ENCODE data around the gene XPO6.

XPO6 gene

DNA sequence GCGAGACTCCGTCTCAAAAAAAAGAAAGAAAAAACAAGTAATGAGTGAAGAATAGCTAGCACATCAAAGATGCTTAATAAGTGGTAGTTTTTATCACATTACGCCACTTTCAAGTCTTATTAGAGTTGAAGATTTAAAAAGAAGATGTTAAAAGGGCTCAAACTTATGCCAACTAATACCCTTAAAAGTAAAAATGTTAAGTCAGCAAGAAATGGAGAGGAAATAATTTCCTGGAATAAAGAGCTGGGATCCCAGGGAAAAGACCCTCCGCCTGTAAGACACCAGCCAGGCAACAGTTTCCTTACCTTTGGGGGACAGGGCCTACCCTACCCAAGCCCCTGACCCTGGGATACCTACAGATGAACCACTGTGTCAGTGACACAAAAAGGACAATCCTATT is 3.6 kb downstream of the XPO6 start:
- Histone ChIP-seq H3K9me3 (ENCODE audit: control insufficient read depth, low read depth, low read length) (no peaks in the 10 kb centered on the region), H3K36me3 (ENCODE audit: control insufficient read depth, low read depth, low read length) (peaks cover 42% of the 10 kb centered on the region), H3K9ac (ENCODE audit: low read length) (no peak overlapping the region), H3K27ac (ENCODE audit: low read length) (no peak overlapping the region), H3K4me1 (ENCODE audit: control insufficient read depth, low read depth, low read length) (peaks cover 10% of the 10 kb centered on the region), H3K27me3 (ENCODE audit: control insufficient read depth, insufficient read depth, low read length) (no peaks in the 10 kb centered on the region), H3K4me3 (ENCODE audit: low read length) (no peak overlapping the region)

GRCh38 chr16:28207399-28207798 is 4.4 kb downstream of the XPO6 start:
- Histone ChIP-seq H3K27ac (ENCODE audit: low read length) (no peak overlapping the region), H3K4me1 (ENCODE audit: control insufficient read depth, low read depth, low read length) (peaks cover 9% of the 10 kb centered on the region), H3K36me3 (ENCODE audit: control insufficient read depth, low read depth, low read length) (peaks cover 42% of the 10 kb centered on the region), H3K27me3 (ENCODE audit: control insufficient read depth, insufficient read depth, low read length) (no peaks in the 10 kb centered on the region), H3K9ac (ENCODE audit: low read length) (no peak overlapping the region), H3K9me3 (ENCODE audit: control insufficient read depth, low read depth, low read length) (no peaks in the 10 kb centered on the region), H3K4me3 (ENCODE audit: low read length) (no peak overlapping the region)

DNA sequence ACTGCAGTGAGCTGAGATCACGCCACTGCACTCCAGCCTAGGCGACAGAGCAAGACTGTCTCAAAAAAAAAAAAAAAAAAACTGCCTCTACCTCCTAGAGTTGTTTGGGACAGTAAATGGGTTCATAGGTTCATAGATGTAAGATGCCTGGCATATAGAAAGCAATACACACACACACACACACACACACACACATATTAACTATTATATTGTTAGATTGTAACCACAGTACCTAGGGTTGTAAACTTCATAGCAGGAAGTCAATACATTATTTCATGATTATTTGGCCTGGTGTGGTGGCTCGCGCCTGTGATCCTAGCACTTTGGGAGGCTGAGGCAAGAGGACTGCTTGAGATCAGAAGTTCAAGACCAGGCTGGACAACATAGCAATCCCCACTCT is 5.8 kb downstream of the XPO6 start:
- H3K4me1 ChIP-seq (ENCODE audit: control insufficient read depth, low read depth, low read length), result peaks cover 5% of the 10 kb centered on the region
- no peaks in the 10 kb centered on the region for H3K27me3 ChIP-seq (ENCODE audit: control insufficient read depth, insufficient read depth, low read length)
- H3K9ac ChIP-seq (ENCODE audit: low read length), result no peak overlapping the region
- no peaks in the 10 kb centered on the region for H3K9me3 ChIP-seq (ENCODE audit: control insufficient read depth, low read depth, low read length)
- H3K4me3 ChIP-seq (ENCODE audit: low read length), result no peak overlapping the region
- peaks cover 48% of the 10 kb centered on the region for H3K36me3 ChIP-seq (ENCODE audit: control insufficient read depth, low read depth, low read length)
- no peak overlapping the region for H3K27ac ChIP-seq (ENCODE audit: low read length)

- H3K4me1 ChIP-seq (ENCODE audit: control insufficient read depth, low read depth, low read length), result peaks cover 3% of the 10 kb centered on the region
These were observed 6.5 kb downstream of the XPO6 start for GRCh38 chr16:28205117-28205899.

GRCh38 chr16:28204622-28205021 is 7.1 kb downstream of the XPO6 start:
- Histone ChIP-seq H3K4me3 (ENCODE audit: low read length) (no peak overlapping the region), H3K9ac (ENCODE audit: low read length) (no peak overlapping the region), H3K27me3 (ENCODE audit: control insufficient read depth, insufficient read depth, low read length) (no peaks in the 10 kb centered on the region), H3K36me3 (ENCODE audit: control insufficient read depth, low read depth, low read length) (peaks cover 48% of the 10 kb centered on the region), H3K27ac (ENCODE audit: low read length) (no peak overlapping the region), H3K4me1 (ENCODE audit: control insufficient read depth, low read depth, low read length) (no peaks in the 10 kb centered on the region), H3K9me3 (ENCODE audit: control insufficient read depth, low read depth, low read length) (no peaks in the 10 kb centered on the region)

More at GRCh38 chr16:28205117-28205899, 6.5 kb downstream of the XPO6 start:
- Histone ChIP-seq H3K27ac (ENCODE audit: low read length) (no peak overlapping the region), H3K27me3 (ENCODE audit: control insufficient read depth, insufficient read depth, low read length) (no peaks in the 10 kb centered on the region), H3K4me3 (ENCODE audit: low read length) (no peak overlapping the region), H3K36me3 (ENCODE audit: control insufficient read depth, low read depth, low read length) (peaks cover 48% of the 10 kb centered on the region), H3K9me3 (ENCODE audit: control insufficient read depth, low read depth, low read length) (no peaks in the 10 kb centered on the region), H3K9ac (ENCODE audit: low read length) (no peak overlapping the region)

DNA sequence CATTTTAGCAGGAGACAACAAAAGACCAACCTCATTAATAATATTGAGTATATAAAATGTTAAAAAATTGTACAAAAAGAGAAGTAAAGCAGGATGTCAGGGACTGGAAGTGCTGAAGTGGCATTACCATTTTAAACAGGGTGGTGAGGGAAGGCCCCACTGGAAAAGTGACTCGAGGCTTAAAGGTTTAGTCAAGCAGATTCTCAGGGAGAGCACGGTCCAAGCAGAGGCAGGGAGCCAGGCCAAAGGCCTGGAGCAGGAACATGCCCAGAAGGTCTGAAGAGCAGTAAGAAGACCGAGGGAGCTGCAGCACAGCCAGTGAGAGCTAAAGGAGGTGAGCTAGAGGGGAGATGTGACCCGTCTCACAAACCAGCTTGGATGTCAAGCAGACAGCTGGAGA is 7.6 kb downstream of the XPO6 start:
- no peak overlapping the region for H3K27ac ChIP-seq (ENCODE audit: low read length)
- H3K4me1 ChIP-seq (ENCODE audit: control insufficient read depth, low read depth, low read length), result no peaks in the 10 kb centered on the region
- H3K4me3 ChIP-seq (ENCODE audit: low read length), result no peak overlapping the region
- H3K9ac ChIP-seq (ENCODE audit: low read length), result no peak overlapping the region
- no peaks in the 10 kb centered on the region for H3K9me3 ChIP-seq (ENCODE audit: control insufficient read depth, low read depth, low read length)
- H3K36me3 ChIP-seq (ENCODE audit: control insufficient read depth, low read depth, low read length), result peaks cover 48% of the 10 kb centered on the region
- no peaks in the 10 kb centered on the region for H3K27me3 ChIP-seq (ENCODE audit: control insufficient read depth, insufficient read depth, low read length)

DNA sequence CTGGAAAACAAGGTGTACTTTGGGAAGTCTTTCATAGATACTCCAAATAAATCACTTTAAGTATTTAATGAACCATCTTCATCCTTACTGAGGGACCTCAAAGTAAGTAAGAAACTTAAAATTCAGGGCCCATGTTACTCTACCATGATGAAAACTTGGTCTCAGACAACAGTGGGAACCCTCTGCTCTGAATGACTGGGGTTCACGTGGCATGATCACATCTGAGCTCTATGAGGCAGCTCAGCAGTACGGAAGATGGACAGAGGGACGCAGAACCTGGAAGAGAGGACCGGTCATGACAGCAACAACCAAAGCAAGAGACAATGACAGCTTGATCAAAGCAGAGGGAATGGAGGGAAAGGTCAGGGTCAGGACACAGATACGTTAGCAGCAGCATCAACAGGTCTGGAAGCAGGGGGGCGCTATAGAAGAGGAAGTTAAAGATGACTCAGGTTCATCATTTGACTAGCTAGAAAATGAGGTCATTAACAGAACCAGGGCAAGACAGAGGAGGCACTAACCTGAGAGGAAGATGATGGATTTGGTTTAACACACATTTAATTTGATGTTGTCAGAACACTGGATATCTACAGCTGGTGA is 9.5 kb downstream of the XPO6 start:
- no peak overlapping the region for H3K9ac ChIP-seq (ENCODE audit: low read length)
- H3K27ac ChIP-seq (ENCODE audit: low read length), result no peak overlapping the region
- H3K9me3 ChIP-seq (ENCODE audit: control insufficient read depth, low read depth, low read length), result no peaks in the 10 kb centered on the region
- no peak overlapping the region for H3K4me3 ChIP-seq (ENCODE audit: low read length)
- H3K4me1 ChIP-seq (ENCODE audit: control insufficient read depth, low read depth, low read length), result no peaks in the 10 kb centered on the region
- H3K27me3 ChIP-seq (ENCODE audit: control insufficient read depth, insufficient read depth, low read length), result no peaks in the 10 kb centered on the region
- peaks cover 35% of the 10 kb centered on the region for H3K36me3 ChIP-seq (ENCODE audit: control insufficient read depth, low read depth, low read length)

GRCh38 chr16:28200661-28201060 is 11.1 kb downstream of the XPO6 start:
- Histone ChIP-seq H3K9me3 (ENCODE audit: control insufficient read depth, low read depth, low read length) (no peaks in the 10 kb centered on the region), H3K36me3 (ENCODE audit: control insufficient read depth, low read depth, low read length) (peaks cover 25% of the 10 kb centered on the region), H3K27ac (ENCODE audit: low read length) (no peak overlapping the region), H3K4me1 (ENCODE audit: control insufficient read depth, low read depth, low read length) (no peaks in the 10 kb centered on the region), H3K27me3 (ENCODE audit: control insufficient read depth, insufficient read depth, low read length) (no peaks in the 10 kb centered on the region), H3K9ac (ENCODE audit: low read length) (no peak overlapping the region), H3K4me3 (ENCODE audit: low read length) (no peak overlapping the region)

DNA sequence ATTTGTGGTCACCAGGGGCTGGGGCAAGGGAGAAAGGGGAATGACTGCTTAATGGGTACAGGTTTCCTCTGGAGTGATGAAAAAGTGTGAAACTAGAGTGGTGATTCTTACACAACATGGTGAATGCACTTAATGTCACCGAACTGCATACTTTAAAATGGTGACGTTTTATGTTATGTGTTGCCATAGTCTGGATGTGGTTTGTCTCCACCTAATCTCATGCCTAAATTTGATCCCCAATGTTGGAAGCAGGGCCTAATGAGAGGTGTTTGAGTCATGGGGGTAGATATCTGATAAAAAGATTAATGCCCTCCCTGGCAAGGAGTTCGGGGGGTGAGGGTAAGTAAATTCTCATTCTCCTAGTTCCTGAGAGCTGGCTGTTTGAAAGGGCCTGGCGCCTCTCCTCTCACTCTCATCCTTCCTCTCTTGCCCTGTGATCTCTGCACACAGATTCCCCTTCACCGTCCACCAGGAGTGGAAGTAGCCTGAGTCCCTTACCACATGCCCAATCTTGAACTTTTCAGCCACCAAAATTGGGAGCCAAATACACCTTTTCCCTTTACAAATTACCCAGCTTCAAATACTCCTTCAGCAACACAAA is 15.3 kb downstream of the XPO6 start:
- Histone ChIP-seq H3K9me3 (ENCODE audit: control insufficient read depth, low read depth, low read length) (no peaks in the 10 kb centered on the region), H3K27ac (ENCODE audit: low read length) (no peak overlapping the region), H3K4me3 (ENCODE audit: low read length) (no peak overlapping the region), H3K36me3 (ENCODE audit: control insufficient read depth, low read depth, low read length) (peaks cover 3% of the 10 kb centered on the region), H3K27me3 (ENCODE audit: control insufficient read depth, insufficient read depth, low read length) (no peaks in the 10 kb centered on the region), H3K4me1 (ENCODE audit: control insufficient read depth, low read depth, low read length) (peaks cover 13% of the 10 kb centered on the region), H3K9ac (ENCODE audit: low read length) (no peak overlapping the region)

DNA sequence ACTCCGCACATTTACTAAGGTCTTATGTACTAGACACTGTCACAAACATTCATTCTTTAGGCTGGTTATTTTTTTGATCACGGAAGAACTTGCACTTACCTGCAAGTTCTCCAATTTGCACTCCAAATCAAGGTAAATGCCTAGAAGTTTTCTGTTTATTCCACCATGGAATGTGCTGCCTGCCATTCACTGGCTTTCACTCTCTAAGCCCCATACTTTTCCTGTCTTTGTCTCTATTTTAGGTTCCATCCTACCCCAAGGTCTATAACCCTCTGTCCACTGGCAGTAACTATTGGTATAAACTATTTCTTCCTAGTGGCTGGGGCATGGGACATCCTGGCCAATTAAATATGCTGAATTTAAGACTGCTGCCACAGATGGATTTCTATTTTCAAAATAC is 15.9 kb downstream of the XPO6 start:
- no peaks in the 10 kb centered on the region for H3K27me3 ChIP-seq (ENCODE audit: control insufficient read depth, insufficient read depth, low read length)
- no peaks in the 10 kb centered on the region for H3K9me3 ChIP-seq (ENCODE audit: control insufficient read depth, low read depth, low read length)
- H3K4me3 ChIP-seq (ENCODE audit: low read length), result no peak overlapping the region
- H3K36me3 ChIP-seq (ENCODE audit: control insufficient read depth, low read depth, low read length), result peaks cover 3% of the 10 kb centered on the region
- no peak overlapping the region for H3K27ac ChIP-seq (ENCODE audit: low read length)
- H3K9ac ChIP-seq (ENCODE audit: low read length), result no peak overlapping the region
- H3K4me1 ChIP-seq (ENCODE audit: control insufficient read depth, low read depth, low read length), result peaks cover 13% of the 10 kb centered on the region

- Histone ChIP-seq H3K27ac (ENCODE audit: low read length) (no peak overlapping the region), H3K36me3 (ENCODE audit: control insufficient read depth, low read depth, low read length) (peaks cover 3% of the 10 kb centered on the region), H3K4me3 (ENCODE audit: low read length) (no peak overlapping the region), H3K9ac (ENCODE audit: low read length) (no peak overlapping the region), H3K4me1 (ENCODE audit: control insufficient read depth, low read depth, low read length) (peaks cover 13% of the 10 kb centered on the region), H3K27me3 (ENCODE audit: control insufficient read depth, insufficient read depth, low read length) (no peaks in the 10 kb centered on the region), H3K9me3 (ENCODE audit: control insufficient read depth, low read depth, low read length) (no peaks in the 10 kb centered on the region)
These were observed 18.0 kb downstream of the XPO6 start for GRCh38 chr16:28193530-28194423.

Data from iPS-18a (cell line).